CMK (cell line): Measurements from ENCODE around the gene CAMKK2.
"Not testable (repeated sequence)": the region's sequence is repeated elsewhere in the genome, so short reads cannot be mapped to it uniquely, and the experiment has no call there.

ENCODE experiments used
- DNase-seq: peaks from one replicate; pipeline ENCODE4 v3.0.0-alpha.2; 2010; ENCODE audit warnings: low read depth

Gene CAMKK2

DNA sequence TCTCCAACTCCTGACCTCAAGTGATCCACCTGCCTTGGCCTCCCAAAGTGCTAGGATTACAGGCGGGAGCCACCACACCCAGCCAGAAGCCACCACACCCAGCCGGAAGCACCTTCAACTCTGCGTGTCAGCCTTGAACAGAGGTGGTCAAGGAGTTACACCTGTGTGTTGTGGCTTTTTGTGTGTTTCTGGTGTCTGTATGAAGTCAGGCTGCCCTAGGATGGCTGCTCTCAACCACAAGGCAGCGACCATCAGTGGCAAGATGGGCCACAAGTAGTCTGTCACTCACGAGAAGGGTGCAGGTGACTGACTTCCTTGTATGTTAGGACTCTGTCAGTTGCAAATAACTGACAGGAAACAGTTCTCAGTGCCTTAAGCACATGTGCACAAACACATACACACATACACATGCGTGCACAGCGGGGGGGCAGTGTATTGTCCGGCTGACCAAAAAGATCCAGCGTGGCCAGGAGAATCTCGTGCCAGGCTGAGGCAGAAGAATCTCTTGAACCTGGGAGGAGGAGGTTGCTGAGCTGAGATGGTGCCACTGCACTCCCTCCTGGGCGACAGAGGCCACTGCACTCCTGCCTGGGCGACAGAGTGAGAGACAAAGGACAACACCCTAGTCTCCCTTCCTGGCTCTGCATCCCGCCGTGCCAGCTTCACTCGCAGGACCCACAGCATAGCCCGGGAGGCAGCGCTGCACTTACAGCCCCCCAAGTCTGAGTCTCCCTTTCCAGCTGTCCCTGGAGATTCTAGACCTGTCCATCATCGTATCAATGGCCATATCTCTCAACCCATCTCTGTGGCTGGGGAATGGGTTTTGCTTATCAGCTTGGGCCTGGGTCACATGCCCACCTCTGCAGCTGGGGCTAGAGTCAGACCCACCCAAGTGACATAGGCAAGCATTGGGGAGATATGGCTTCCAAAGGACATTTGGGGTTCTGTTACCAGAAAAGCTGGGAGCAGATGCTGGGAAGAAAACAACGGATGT, 72.9 kb downstream of the CAMKK2 start:
- no peak for DNase-seq

DNA sequence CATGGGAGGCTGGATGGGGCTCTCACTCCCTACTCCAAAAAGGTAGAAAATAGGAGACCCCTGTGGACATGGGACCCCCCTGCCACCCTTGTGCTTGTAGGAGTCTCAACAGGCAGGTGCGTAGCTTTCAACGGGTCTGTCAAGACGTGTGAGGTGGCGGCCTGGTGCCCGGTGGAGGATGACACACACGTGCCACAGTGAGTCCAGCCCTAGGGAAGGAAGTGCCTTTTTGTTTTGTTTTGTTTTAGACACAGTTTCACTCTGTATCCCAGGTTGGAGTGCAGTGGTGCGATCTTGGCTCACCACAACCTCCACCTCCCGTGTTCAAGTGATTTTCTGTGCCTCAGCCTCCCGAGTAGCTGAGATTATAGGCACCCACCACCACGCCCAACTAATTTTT, 73.7 kb downstream of the CAMKK2 start:
- DNase-seq: no peak

DNA sequence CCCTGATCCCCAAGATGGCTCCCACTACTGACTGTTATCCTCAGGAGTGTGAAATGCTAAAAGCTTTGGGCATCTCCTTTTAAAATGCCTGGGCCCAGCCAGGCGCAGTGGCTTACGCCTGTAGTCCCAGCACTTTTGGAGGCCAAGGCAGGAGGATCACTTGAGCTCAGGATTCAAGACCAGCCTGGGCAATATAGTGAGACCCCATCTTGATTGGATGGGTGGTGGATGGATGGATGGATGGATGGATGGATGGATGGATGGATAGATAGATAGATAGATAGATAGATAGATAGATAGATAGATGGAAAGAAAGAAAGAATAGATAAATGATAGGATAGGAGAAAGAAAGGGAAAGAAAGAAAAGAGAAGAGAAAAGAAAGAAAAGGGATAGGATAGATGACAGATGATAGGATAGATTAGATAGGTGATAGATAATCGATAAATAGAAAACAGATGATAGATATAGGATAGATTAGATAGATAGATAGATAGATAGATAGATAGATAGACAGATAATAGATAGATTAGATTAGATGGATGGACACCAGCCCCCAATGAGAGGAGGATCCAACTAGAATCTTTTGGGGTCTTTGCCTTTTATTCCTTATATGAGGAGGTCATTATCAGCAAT, 77.0 kb downstream of the CAMKK2 start:
- DNase-seq: no peak

DNA sequence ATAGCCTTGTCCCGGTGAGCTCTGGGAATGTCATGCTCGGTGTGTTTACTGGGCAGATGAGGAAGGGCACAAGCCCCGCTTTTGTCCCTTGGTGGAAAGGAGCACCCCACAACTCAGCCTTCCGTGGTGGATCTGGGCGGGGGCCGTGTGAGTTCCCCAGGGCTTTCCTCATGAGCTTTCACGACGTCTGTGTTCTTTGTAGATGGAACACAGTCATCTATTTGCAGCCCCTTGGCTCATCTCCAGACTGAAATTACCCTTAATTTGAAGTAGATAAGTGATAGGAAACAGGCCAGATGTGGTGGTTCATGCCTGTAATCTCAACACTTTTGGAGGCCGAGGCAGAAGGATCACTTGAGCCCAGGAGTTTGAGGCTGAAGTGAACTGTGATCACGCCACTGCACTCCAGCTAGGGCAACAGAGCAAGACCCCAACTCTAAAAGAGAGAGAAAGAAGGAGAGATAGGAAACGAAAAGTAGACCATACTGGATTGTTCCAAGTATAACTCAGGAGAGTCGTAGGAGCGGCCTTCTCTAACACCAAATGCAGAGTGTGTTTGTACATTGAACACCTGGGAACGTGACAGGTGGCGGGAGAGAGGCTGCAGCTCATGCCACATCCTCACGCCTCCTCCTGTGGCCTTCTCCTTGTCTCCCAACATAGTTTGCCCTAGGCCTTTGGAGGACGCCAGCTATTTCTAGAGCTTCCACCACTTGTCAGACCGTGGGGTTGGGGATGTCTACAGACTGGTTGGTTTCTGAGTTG, 77.7 kb downstream of the CAMKK2 start:
- DNase-seq: no peak

DNA sequence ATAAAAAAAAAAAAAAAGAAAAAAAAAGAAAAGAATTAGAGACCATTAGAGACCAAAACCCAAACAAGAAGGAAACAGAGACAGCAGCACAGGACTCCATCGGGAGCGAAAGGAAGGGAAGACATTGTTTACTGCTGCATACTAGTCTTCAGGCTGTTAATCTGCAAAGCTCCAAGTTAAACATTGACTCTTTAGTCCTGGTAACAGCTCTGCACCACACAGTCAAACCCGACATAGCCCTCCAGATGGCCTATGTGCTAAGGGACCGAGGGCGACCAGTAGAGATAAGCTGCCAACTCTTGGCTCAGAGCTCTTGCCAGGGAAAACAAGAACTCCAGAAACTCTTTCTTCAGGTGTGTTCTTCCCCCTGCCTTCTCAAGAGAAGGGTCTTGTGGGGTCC, 78.7 kb downstream of the CAMKK2 start:
- no peak for DNase-seq

DNA sequence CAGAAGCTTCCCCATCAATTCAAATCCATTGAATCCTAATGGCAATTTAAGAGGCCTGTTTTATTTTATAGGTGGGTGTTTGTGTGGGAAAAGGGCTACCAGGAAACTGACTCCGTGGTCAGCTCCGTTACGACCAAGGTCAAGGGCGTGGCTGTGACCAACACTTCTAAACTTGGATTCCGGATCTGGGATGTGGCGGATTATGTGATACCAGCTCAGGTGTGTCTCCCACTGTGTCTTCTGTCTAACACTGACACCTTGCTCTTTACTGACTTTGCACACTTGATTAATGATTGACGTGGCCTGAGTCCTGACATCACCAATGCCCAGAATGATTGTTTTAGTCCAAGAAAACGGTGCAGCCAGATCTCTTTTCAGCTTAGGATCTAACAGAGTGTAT, 79.4 kb downstream of the CAMKK2 start:
- no peak for DNase-seq

DNA sequence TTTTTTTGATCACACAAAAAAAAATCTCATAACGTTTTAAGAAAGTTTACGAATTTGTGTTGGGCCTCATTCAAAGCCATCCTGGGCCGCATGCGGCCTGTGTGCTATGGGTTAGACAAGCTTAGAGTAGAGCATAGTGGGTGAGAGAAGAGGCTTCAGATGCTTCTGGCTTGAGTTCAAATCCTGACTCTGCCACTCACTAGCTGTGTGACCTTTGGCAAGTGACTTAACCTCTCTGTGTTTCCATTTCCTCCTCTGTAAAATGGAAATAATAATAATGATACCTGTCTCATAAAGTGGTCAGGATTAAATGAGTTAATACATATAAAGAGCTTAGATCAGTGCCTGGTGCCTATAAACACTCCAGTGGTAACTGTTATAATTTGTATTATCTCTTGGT, 80.4 kb downstream of the CAMKK2 start:
- no peak for DNase-seq

DNA sequence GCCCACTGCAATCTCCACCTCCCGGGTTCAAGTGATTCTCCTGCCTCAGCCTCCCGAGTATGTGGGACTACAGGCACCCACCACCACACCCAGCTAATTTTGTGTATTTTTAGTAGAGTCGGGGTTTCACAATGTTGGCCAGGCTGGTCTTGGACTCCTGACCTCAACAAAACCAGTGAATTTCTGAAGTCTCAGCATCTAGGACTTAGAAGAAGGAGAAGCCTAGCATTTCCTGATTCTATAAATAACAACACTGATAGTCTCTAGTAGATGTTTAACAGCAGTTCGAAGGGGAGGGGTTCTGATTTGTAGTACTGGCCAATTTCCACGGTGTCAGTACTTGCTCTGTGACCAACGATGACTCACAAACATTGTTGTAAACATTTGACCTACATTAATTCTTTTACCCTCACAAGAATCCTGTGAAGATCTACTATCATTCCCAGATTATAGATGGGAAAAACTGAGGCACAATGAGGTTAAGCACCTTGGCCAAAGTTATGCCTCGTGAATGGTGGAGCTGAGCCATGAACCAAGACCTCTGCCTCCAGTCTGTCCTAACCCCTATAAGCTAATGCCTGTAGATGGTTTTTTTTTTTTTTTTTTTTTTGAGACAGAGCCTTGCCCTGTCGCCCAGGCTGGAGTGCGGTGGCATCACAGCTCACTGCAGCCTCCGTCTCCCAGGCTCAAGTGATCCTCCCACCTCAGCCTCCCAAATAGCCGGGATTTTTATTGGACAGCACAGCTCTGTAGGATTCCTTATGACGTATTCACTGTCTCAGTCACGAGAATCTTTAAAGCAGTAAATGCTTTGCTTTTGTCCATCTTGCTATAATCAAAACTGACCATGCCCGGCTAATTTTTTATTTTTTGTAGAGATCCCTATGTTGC, 81.4 kb downstream of the CAMKK2 start:
- DNase-seq: no peak

DNA sequence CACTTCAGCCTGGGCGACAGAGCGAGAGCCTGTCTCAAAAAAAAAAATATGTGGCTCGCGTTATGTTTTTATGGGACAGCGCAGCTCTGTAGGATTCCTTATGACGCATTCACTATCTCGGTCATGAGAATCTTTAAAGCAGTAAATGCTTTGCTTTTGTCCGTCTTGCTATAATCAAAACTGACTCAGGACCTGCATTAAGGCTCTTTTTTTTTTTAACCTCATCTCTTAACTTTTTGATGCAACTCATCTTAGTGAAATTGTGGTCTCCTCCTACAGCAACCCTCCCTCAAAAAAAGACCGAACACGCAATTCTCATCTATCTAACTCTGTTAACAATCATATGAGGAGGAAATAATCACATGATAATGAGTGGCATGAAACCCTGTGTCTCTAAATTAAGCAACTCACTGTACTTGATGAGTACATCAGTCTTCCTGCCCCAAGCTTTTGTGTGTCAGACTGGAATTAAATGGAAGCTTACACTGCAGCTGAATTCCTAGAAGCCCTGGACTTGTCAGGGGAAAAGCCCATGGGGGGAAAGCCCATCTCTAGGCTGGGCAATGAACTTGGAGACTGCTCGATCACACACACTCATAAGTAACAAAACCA, 82.2 kb downstream of the CAMKK2 start:
- DNase-seq: no peak

DNA sequence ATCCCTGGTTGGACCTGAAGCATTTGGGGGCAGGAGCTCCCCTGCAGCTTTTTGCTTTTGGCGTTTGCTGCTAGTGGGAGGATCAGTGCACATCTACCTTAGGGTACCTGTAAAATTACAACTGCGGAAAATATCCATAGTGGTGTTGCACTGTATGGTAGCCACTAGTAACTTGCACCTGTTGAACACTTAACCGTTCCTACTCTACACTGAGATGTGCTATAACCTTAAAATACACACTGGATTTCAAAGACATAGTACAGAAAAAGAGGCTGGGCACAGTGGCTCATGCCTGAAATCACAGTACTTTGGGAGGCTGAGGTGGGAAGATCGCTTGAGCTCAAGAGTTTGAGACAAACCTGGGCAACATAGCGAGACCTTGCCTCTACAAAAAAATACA, 83.6 kb downstream of the CAMKK2 start:
- DNase-seq: no peak

DNA sequence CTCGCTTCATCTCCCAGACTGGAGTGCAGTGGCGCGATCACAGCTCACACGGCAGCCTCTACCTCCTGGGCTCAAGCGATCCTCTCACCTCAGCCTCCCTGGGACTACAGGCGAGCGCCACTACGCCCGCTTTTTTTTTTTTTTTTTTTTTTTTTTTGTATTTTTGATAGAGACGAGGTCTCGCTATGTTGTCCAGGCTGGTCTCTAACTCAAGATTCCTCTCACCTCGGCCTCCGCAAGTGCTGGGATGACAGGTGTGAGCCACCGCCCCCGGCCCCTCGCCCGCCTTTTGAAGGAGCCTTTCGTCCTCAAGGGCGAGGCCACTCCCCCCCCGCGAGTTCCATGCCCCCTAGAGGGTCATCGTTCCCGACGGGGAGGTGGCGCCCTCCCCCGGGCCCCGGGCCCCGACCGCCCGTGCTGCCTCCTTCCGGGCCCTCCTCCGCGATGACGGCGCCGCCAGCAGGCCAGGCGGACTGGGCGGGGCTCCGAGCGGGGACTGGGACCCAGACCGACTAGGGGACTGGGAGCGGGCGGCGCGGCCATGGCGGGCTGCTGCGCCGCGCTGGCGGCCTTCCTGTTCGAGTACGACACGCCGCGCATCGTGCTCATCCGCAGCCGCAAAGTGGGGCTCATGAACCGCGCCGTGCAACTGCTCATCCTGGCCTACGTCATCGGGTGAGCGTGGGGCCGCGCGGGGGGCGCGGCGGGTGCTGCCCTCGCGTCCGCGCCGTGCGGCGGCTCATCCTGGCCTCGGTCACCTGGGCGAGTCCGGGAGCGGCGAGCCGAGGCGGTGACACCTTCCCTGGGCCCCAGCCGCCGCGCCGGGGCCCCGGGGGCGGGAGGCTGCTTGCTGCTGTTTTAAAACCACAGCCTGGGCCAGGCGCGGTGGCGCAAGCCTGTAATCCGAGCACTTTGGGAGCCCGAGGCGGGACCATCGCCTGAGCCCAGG, 86.6 kb downstream of the CAMKK2 start, which contains the start of gene P2RX4:
P2RX4 (plus strand) TSS at position 506 of the 949 bp plus-strand sequence; CDS start at position 542, 36 bp downstream.
- peak; percentile 84 for DNase-seq

DNA sequence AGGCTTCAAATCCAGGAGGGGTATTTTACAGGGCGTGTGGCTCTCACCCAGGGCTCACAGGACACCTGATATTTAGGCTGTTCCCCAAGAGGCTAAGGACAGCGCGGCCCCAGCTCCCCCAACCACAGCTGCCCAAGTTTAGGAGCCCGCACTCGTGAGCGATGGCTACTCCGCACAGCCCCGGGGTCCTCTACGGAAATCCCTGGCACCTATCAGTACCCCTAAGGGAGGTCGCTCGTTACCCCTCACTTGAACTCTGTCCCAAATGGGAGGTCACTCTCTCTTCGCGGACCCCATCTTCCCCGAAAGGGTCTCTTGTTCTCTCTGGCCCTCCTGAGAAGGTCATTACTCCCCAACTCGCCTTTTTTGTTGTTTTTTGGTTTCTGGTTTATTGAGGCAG, 87.3 kb downstream of the CAMKK2 start:
- no peak for DNase-seq

DNA sequence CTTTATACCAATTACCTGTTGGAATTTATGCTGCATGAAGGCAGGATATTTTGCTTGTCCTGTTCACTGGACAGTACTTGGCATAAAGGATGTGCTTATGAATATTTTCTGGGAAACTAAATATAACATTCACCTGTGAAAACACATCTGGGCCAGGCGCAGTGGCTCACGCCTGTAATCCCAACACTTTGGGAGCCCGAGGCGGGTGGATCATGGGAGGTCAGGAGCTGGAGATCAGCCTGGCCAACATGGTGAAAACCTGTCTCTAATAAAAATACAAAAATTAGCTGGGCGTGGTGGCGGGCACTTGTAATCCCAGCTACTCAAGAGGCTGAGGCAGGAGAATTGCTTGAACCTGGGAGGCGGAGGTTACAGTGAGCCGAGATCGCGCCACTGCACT, 87.9 kb downstream of the CAMKK2 start:
- DNase-seq: not testable (repeated sequence)

DNA sequence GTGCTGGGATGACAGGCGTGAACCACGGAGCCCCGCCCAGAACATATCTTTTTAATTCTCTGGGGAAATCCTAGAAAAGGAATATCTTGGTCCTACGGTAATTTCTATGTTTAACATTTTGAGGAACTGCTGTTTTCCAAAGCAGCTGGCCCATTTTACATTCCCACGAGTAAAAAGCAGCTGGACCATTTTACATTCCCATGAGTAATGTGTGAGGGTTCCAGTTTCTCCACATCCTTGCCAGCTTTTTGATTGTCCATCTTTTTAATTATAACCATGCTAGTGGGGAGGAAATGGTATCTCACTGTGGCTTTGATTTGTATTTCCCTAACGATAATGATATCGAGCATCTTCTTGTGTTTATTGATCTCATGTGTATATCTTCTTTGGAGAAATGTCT, 91.0 kb downstream of the CAMKK2 start:
- DNase-seq: no peak

DNA sequence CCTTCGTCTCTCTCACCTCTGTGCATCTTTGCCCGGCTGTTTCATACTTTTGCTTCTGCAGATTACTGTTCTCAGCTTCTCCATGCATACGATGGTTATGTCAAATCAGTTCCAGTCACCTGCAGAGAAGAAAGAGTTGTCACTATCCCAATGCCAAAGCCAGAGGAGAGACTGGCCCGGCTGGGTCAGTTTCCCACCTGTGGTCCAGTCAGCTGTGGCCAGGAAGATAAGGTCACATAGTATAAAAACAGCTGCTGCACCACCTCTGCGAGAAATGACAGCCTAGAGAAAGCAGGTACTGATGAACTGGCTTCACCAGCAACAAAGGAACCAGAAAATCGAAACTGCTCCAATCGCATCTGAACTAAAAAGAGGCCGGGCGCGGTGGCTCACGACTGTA, 93.0 kb downstream of the CAMKK2 start:
- DNase-seq: no peak

DNA sequence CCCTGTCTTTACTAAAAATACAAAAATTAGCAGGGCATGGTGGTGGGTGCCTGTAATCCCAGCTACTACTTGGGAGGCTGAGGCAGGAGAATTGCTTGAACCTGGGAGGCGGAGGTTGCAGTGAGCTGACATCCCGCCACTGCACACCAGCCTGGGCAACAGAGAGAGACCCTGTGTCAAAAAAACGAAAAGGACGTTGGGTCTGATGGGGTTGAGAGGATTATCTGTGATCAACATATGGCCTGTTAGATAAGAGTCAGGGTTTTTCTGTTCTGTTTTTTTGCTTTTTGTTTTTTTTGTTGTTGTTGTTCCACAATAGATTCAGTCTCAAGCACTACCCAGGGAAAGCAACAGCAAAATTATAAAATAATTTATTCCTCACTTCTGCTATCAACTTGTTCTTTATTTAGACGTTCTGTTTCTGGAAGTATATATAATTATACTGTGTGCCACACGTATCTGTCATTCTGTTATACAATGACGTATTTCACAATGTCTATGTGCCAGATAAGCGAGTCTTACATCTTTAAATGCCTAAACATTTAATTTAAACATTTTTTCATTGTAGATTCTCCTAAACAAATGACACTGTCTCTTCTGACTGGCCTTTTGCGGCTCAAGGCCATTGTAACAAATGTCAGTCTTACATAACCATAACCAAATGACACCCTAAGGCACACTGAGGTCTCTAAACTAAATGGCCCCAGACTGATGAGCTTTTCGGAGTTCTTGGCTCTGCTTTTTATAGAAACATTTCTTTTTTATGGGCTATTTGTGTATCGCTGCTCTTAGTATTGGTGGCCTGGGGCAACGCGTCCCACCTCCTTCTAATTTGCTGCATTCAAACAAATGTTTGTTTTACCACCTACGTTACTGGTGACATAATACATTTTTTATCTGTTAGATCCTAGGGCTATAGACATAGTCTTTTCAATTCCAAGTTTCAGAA, 93.8 kb downstream of the CAMKK2 start:
- DNase-seq: no peak

DNA sequence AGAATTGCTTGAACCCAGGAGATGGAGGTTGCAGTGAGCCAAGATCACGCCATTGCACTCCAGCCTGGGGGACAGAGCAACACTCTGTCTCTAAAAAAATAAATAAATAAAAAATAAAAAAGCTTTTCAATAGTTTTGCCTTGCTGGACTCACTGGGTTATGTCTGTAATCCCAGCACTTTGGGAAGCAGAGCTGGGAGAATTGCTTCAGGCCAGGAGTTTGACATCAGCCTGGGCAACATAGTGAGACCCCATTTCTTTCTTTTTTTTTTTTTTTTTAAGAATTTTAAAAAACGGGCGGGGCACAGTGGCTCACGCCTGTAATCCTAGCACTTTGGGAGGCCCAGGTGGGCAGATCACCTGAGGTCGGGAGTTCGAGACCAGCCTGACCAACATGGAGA, 95.4 kb downstream of the CAMKK2 start:
- DNase-seq: not testable (repeated sequence)

DNA sequence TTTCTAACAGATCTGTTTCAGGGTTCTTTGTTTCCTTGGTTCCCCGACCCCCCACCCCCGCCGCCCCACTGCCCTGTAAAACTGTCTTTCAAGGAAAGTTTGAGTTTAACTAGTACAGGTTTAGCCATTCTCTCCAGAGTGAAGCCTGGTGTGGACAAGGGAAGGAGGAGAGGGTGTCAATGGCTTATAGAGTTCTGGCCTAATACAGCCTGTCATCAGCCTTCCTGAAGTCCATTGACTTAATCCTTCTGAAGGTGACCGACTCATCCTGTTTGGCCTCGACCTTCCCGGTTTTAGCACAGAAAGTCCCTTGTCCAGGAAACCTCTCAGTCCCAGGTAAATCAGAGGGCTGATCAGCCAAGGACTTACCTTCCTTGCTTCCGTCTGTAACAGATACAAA, 97.6 kb downstream of the CAMKK2 start:
- no peak for DNase-seq

DNA sequence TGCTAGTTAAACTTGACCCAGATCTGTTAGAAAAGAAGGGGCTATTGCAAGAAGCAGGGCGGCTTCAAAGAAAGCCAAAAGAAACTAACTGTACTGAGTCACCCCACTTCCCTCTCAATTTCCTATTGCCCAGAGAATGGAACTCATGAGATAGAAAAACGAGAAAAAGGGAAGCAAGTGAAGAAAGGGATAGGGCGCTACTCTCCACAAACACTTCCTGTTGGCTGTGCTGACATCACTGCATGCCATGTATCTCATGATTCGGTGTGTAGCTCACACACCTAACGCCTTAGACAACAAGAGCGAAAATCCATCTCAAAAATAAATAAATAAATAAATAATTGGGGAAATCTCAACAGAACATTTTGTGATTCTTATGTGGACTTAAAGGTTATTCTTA, 99.6 kb downstream of the CAMKK2 start:
- peak; percentile 67 for DNase-seq
